ENCODE results near the gene PNKP.
"Not testable (repeated sequence)": the region's sequence is repeated elsewhere in the genome, so short reads cannot be mapped to it uniquely, and the experiment has no call there.

PNKP gene

DNA sequence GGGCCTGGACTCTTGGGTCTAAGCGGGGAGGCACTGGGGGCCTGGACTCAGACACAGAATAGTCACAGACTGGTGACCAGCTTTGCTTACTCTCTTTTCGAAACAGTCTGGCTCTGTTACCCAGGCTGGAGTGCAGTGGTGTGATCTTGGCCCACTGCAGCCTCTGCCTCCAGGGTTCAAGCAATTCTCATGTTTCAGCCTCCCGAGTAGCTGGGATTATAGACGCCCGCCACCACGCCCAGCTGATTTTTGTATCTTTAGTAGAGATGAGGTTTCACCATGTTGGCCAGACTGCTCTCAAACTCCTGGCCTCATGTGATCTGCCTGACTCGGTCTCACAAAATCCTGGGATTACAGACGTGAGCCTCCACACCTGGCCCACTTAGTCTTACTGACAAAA is 38.2 kb downstream of the PNKP start:
- TF ChIP-seq CTCF (IDR thresholded peaks at IDR 0.05; ENCODE audit: low read depth, low read length, missing control alignments), result no peak
- H3K4me3 ChIP-seq (replicated peaks; ENCODE audit: low read depth, low read length), result no peak overlapping the region
- no peak for DNase-seq (ENCODE audit: extremely low read depth, low read depth)

DNA sequence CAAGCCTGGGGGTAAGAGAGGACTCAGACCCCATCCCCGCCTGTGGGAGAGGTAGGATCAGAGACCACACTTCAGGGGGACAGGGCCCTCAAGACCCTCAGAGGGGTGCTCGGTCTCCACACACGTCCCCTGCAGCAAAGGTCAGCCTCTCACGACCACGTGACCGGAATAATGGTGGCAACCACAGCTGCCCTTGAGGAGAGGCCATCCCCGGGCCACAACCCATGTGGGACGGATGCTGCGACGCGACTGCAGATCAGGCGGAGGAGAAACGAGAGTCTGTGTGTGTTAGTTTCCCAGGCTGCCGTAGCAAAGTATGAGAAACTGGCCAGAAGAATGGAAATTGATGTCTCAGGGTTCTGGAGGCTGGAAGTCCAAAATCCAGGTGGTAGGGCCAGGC is 40.3 kb downstream of the PNKP start:
- no peak for DNase-seq (ENCODE audit: extremely low read depth, low read depth)
- no peak overlapping the region for H3K4me3 ChIP-seq (replicated peaks; ENCODE audit: low read depth, low read length)
- TF ChIP-seq CTCF (IDR thresholded peaks at IDR 0.05; ENCODE audit: low read depth, low read length, missing control alignments), result no peak

- no peak overlapping the region for H3K4me3 ChIP-seq (replicated peaks; ENCODE audit: low read depth, low read length)
- TF ChIP-seq CTCF (IDR thresholded peaks at IDR 0.05; ENCODE audit: low read depth, low read length, missing control alignments), result no peak
- no peak for DNase-seq (ENCODE audit: extremely low read depth, low read depth)
Observed at GRCh38 chr19:49824662-49825061, 42.7 kb downstream of the PNKP start.

GRCh38 chr19:49823472-49823871 is 43.9 kb downstream of the PNKP start:
- no peak for DNase-seq (ENCODE audit: extremely low read depth, low read depth)
- TF ChIP-seq CTCF (IDR thresholded peaks at IDR 0.05; ENCODE audit: low read depth, low read length, missing control alignments), result no peak
- no peak overlapping the region for H3K4me3 ChIP-seq (replicated peaks; ENCODE audit: low read depth, low read length)

- no peak for DNase-seq (ENCODE audit: extremely low read depth, low read depth)
- H3K4me3 ChIP-seq (replicated peaks; ENCODE audit: low read depth, low read length), result no peak overlapping the region
- no peak for TF ChIP-seq CTCF (IDR thresholded peaks at IDR 0.05; ENCODE audit: low read depth, low read length, missing control alignments)
Observed at GRCh38 chr19:49820125-49820524, 47.3 kb downstream of the PNKP start.

DNA sequence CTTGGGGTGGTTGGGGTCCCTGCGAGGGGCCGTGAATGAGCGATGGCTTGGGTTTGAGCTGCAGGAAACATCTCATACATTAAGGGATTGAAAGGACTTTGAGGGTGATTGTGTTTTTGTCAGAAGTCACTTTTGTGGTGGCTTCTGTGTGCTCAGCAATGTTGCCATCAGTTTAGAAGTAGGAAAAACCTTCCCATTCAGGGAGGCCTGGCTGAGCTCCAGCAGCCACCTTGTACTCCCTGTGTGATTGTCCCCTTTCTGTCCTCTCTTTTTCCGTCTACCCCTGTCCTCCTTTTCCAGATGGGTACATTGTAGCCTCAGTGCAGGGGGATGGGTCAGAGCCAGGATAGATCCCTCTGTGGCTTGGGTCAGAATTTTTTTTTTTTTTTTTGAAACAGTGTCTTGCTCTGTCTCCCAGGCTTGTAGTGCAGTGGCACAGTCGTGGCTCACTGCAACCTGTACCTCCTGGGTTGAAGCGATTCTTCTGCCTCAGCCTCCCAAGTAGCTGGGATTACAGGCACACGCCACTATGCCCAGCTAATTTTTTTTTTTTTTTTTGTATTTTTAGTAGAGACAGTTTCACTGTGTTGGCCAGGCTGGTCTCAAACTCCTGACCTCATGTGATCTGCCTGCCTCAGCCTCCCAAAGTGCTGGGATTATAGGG is 47.8 kb downstream of the PNKP start:
- peak overlapping the region; percentile 82 for H3K4me3 ChIP-seq (replicated peaks; ENCODE audit: low read depth, low read length)
- DNase-seq (ENCODE audit: extremely low read depth, low read depth), result not testable (repeated sequence)

GRCh38 chr19:49818649-49819370 is 48.6 kb downstream of the PNKP start:
- no peak for TF ChIP-seq CTCF (IDR thresholded peaks at IDR 0.05; ENCODE audit: low read depth, low read length, missing control alignments)
- DNase-seq (ENCODE audit: extremely low read depth, low read depth), result no peak
- peak overlapping the region; percentile 82 for H3K4me3 ChIP-seq (replicated peaks; ENCODE audit: low read depth, low read length)
